Non-pigmented ciliary epithelial cell (primary cell): ENCODE data around the gene ZNF276.
"Not testable (repeated sequence)": the region's sequence is repeated elsewhere in the genome, so short reads cannot be mapped to it uniquely, and the experiment has no call there.

Experiments used
- DNase-seq: peaks from one replicate; pipeline ENCODE4 v3.0.0-alpha.2; 2010; ENCODE audit warnings: low read depth

Gene ZNF276

DNA sequence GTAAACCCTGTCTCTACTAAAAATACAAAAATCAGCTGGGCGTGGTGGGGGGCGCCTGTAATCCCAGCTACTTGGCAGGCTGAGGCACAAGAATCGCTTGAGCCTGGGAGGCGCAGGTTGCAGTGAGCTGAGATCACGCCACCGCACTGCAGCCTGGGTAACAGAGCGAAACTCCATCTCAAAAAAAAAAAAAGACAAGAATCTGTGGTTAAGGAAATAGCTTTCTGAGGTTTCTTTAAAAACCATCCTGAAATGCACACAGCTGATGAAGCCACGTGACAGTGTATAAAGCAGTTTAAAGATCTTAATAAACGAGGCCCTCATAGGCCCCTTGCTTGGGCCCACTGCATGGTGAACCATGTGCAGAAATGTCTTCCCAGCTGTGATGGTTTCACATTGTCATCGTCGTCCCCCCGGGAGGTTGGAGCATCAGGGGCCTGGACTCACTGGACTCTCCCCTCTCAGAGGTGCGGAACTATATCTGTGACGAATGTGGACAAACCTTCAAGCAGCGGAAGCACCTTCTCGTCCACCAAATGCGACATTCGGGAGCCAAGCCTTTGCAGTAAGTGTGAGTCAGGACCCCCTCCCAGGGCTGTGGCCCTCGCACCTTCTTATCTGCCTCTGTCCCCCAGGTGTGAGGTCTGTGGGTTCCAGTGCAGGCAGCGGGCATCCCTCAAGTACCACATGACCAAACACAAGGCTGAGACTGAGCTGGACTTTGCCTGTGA, 16.2 kb downstream of the ZNF276 start:
- DNase-seq: no peak

DNA sequence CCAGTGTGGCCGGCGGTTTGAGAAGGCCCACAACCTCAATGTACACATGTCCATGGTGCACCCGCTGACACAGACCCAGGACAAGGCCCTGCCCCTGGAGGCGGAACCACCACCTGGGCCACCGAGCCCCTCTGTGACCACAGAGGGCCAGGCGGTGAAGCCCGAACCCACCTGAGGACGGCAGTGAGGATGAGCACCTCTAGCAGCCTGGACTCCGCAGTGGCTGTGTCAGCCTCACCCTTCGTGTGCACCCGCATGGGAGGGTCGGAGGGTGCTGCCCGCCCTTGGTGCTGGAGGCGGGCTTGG, 16.7 kb downstream of the ZNF276 start:
- no peak for DNase-seq

DNA sequence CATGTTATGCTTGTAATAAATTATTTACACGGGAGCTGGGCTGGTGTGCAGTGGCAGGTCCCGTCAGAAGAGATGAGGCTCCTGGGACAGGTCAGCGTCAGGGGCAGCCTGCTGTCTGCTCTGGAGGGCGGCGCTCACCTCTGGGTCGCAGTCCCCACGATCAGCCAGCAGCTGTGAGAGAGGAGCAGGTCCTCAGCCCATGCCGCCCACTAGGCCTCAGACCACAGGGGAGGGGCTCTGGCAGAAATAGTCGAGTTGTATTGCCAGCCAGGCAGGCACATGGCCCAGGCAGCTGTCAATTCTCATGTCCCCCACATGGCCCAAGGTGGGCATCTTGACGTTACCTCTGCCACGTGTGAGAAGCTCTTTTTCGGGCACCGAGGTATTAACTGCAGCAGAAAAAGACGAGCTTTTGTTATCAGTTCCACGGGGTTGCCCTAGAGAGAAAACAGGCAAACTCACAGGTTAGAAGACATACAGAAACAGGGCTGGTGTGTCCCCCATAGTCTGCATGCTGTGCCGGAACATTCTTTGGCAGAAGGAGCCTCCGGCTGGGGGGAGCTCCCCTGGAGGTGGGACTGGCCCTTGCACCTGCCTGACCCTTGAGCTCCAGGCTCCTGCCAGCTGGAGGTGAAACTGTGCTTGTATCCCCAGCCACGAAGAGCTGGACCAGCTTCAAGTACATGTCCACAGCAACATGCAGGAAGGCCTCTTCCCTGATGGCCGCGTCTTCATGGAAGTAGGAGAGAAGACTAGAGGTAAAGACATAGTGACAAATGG, 17.4 kb downstream of the ZNF276 start:
- no peak for DNase-seq

DNA sequence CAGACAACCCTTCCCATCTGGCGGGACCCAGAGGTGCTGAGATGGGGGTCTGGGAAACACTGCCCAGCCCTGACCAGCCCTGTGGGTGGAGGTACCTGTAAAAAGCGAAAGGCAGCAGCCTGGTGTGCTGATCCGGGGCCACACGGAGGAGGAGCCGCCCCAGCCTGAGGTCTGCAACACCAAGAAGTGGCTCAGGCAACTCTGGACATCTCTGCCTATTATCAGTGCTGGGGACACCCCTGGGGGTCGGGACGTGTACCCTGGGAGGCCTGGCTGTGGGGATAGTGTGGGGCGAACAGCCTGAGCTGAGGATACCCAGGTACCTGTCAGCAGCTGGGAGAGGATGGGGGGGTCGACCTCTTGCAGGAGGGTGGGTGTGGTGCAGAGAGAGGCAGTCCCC, 18.0 kb downstream of the ZNF276 start:
- DNase-seq: no peak

DNA sequence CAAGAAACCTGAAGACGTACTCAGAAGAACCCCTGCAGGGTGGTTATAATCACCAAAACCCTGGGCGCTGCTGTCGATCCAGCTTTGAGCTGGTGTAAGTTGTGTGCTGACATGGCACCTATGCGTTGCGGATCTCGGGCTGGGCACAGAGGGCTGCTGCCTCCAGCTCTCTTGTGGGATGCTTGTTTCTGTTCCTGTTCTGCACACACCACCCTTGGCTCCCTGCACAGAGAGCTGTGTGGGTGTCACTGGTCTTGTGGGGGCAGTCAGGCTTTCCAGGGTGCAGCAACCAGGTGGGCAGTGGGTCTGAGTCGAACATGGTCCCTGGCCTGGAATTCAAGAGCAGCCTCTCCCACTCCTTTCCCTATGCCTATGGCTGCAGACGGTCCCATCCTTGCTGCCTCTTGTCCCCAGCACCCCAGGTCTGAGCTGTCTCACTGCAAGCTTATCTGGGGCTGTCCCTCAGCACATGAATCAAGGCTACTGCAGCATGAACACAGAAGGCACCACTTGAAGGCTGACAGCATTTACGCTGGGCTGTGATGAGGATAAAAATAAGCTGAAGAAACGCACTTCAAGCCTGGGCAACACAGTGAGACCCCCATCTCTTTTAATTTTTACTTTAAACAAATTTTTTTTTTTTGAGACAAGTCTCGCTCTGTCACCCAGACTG, 20.1 kb downstream of the ZNF276 start:
- DNase-seq: no peak

DNA sequence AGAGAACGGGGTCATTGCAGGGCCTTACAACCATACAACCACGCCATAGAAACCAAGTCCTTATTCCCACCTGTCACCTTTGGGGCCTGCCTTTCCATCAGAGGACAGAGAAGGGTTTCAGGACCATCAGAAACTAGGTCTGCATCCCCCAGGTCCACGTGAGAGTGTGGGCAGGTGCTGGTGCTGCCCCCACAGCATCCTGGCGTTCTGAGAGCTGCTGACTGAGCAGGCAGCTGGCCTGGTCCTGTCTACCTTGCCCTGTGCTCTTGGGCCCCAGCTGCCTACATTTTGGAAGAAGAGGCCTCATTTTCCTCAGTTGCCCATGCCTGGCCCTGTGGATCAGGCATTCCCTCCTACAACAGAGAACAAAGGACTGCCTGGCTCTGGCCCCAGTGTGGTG, 21.6 kb downstream of the ZNF276 start:
- DNase-seq: no peak

DNA sequence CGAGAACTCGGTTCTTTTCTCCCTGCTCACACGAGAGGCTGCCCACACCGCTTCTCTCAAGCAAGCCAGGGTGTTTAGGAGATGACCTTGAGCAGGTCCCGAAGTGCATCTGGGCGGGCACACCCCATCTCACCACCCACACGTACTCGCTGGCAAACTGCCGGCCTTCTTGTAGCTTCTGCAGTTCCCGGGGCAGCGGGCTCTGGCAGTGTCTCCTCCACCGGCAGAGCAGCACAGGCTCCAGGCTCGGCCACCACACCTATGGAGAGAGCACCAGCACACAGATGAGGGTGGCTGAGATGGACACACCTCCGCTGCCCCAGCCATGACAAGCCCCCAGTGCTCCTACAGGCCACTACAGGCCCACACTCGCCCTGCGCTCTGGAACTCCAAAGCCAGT, 23.5 kb downstream of the ZNF276 start:
- DNase-seq: no peak

DNA sequence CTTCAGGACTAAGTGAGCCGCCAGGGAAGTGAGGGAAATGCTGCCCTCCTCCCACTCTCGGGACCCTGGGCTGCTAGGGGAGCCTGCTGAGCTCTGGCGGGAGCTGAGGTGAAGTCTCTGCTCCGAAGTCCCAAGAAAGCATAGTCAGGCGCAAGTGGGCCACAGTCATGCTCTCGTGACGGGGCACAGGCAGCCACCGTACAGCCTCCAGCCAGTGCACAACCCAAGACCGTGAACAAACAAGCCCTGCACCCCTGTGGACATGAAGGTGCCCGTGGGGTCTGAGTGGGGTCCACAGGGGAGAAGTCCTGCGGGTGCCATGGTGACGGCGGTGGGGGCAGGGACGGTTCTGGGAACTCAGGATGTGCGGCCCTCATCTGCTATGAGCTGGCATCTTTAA, 24.7 kb downstream of the ZNF276 start:
- DNase-seq: no peak

DNA sequence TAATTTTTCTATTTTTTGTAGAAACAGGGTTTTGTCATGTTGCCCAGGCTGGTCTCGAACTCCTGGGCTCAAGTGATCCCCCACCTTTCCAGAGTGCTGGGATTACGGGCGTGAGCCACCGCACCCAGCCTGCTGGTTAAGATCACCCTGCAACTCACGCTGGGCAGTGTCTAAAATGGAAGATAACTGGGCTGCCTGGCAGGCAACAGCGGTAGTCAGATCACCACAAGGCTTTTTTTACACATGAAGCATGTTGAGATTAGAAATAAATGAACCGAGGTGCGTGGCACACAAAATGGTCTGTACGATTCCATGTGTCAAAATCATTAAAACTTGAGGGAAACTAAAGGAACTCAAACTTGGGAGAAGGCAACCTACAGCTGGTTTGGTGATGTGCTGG, 26.7 kb downstream of the ZNF276 start:
- no peak for DNase-seq

DNA sequence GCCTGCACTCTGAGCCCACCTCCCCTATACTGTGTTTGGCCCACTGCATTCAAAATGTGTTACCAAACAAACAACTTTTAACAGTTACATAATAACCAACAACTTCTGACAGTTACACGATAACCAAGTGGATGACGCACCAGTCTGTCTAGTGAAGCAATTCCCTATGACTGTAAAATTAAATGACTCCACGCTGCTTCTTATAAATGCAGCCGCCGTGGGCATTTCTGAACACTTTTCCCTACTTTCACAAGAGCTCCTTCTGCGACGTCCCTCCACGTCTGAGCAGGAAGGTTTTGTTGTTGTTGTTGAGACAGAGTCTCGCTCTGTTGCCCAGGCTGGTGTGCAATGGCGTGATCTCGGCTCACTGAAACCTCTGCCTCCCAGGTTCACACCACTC, 27.6 kb downstream of the ZNF276 start:
- no peak for DNase-seq

DNA sequence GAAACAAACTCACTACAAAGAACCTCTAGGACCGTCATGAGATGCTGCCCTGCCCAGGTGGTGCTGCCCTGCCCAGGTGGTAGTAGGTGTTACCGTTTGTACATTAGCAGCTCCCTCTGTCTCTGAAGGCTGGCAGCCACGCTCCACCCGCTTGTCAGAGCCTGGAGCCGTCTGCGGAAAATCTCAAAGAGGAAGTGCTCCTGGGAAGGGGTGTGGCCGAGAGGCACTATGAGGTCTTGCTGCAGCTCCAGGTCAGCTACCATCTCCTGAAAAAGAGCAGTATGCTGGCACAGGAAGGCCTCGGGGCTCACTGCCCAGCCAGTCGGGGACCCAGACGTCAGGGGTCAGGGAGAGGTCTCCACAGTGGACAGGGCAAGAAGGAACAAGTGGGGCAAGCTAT, 28.3 kb downstream of the ZNF276 start:
- no peak for DNase-seq

DNA sequence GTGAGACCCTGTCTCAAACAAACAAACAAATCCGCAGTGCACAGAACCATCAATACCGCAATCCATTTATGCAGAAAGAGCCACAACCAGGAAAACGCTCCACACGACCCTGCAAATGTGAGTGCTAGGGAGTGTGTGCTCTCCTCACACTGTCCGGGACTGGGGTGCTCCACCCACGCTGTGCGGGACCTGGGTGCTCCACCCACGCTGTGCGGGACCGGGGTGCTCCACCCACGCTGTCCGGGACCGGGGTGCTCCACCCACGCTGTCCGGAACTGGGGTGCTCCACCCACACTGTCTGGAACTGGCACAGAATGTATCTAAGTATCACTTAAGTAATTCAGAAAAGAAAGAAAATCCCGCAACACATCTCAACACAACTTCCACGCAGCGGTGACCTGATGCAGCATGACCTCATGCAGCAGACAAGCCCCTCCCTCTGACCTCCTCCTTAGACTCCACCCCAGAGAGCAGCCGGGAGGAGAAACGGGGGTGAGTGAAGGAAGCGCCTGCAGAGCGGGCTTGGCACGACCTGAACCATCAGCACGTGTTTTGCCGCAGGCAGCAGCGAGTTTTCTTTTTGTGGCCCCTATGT, 38.5 kb downstream of the ZNF276 start:
- no peak for DNase-seq

DNA sequence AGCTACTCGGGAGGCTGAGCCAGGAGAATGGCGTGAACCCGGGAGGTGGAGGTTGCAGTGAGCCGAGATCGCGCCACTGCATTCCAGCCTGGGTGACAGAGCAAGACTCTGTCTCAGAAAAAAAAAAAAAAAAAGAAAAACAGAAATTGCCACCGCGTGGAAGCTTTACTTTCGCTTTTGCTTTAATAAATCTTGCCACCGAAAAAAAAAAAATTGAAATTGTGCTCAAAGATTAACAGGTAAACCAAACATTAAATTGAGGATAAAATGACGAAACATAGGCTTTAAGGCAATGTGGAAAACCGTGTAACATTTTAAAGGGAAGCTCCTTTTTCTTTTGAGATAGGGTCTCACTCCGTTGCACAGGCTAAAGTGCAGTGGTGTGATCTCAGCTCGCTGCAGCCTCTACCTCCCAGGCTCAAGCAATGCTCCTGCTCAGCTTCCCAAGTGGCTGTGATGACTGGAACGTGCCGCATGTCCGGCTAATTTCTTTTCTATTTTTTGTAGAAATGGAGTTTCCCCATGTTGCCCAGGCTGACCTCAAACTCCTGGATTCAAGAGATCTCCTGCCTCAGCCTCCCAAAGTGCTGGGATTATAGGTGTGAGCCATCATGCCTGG, 40.1 kb downstream of the ZNF276 start:
- DNase-seq: no peak

DNA sequence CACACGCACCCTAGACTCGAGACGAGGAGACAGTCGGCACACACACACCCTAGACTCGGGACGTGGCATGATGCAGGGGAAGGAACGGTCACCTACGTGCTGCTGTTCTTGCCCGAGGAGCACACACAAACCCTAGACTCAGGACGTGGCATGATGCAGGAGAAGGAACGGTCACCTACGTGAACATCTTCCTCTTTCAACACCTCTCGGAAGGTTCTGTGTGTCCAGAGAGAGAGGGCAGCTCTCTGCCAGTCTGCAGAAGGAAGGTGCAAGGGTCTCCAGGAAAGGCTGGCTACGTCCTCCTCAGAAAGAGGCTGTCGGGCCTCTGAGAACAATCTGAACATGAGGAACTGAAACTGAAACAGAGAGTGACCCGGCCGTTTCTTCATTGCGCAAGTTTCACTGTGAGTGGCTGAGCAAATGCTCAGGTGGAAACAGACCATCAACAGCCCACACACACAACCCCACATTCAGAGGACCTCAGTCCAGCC, 43.4 kb downstream of the ZNF276 start:
- DNase-seq: no peak

DNA sequence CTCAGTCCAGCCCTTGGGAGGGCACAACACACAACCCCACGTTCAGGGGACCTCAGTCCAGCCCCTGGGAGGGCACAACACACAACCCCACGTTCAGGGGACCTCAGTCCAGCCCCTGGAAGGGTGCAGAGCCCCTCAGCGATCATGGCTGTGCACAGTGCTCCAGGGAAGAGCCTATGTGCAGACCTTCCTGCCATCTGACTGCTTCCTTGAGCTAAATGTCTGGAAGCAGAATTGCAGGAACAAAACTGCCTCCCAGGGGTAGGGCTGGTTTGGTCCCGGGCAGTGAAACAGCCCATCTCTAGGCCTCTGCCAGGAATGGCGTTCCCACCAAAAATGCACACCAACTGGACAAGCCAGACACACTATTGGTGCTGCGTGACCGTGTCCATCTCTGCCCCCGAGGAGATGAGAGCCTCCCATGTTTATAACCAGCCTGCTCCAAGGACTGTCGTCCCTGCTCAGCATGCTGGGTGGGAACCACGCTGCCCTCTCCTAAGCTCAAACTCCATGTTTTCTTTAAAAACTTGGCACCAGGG, 44.0 kb downstream of the ZNF276 start:
- no peak for DNase-seq

DNA sequence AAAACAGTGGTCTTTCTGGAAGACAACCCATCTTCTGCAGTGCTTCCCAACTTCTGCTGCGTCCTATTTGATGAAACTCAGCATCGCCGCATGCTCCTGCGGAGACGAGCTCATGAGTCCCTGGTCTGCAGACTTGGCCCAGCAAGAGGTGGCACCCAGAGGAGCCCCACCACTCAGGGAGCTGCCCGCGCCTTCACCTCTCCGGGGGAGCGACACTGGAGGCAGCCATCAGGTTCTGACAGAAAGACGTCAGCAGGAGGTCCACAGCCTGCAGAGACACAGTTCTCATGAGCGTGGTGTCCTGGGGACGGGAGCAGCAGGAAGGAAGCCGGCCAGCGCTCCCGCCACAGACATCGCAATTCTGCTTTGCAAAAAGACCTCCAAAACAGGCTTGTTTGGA, 49.0 kb downstream of the ZNF276 start:
- DNase-seq: no peak

DNA sequence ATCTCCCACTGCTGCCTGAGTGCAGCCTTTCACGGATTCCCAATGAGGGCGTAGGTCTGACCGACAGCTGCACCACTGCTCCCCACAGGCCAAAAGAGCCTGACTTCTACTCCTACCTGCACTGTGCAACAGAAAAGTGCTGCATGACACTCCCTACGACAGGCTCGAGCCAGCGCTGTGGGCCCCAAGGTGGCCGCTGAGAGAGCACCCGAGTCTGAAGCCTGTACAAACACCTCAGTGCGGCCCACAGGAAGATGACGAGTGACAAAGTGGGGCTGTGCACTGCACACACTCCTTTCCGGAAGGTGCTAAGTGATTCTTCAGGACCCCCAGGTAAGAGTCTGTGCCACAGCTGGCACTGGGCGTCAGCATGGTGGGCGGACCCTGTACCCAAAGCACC, 53.9 kb downstream of the ZNF276 start:
- DNase-seq: no peak

DNA sequence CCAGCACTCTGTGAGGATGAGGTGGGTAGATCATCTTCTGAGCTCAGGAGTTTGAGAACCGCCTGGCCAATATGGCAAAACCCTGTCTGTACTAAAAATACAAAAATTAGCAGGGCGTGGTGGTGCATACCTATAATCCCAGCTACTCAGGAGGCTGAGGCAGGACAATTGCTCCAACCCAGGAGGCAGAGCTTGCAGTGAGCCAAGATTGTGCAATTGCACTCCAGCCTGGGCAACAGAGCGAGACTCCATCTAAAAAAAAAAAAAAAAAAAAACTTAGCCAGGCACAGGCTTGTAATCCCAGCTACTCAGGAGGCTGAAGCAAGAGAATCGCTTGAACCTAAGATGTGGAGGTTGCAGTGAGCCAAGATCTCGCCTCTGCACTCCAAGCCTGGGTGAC, 56.9 kb downstream of the ZNF276 start:
- DNase-seq: not testable (repeated sequence)

DNA sequence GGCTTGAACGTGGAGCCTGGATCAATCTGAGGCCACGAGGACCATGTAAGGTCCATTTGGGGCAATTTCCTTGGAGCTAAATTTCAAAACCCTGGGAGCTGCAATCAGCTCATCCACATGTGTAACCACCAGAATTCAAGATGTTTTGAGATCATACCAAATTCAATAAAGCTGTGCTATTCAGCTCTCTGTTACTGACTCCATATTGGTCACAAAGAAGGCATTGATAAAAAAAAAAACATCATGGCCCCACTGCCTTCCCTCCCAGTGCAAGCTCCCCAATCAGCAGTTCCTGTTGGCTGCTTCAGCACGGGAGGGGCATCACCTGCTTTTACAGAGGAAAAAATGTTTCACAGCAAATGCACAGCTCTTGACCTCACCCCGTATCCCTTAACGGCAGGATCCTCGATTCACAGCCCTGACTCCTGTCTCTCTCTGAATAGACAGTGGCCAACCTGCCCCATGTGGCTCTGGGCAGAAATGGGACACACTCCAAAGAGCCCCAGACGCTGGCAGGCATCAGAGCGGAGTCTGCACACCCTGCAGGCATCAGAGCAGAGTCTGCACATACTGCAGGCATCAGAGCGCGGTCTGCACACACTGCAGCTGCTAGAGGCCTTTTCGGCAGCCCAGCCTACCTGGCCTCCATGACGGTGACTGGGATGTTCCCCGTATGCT, 58.0 kb downstream of the ZNF276 start:
- no peak for DNase-seq

DNA sequence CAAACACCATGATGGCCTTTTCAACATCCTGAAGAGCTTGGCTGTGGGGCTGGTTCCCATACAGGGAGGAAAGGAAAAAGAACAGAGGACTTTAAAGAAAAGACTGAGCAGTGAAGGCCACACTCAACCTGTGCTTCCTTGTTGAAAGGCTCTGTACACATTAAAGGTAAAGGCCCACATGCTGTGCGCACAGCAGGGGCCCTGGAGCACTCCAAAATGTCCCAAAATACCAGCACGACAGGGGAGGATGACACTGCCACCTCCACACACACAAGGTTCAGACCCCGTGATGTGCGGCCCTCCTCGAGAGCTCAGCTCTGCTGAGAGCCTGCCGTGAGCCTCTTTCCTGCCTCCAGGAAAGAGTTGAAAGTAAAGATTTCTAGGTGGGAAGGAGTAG, 58.6 kb downstream of the ZNF276 start:
- DNase-seq: no peak

DNA sequence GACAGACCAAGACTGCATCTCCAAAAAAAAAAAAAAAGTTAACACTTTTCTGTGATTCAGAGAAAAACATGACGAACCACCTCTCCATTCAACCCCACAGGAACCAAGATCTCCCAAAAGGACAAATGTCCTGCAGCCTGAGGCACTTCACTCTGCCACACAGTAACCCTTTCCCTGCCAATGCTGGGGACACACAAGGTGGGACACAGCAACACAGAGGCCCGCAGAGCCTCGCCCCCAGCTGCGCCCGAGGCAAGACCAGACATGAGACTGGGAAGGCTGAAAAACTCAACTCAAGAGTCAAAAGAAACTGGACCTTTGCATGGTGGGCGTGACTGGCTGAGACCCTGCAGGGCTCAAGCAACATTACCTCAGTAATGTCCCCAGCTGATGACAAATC, 61.2 kb downstream of the ZNF276 start:
- DNase-seq: no peak

DNA sequence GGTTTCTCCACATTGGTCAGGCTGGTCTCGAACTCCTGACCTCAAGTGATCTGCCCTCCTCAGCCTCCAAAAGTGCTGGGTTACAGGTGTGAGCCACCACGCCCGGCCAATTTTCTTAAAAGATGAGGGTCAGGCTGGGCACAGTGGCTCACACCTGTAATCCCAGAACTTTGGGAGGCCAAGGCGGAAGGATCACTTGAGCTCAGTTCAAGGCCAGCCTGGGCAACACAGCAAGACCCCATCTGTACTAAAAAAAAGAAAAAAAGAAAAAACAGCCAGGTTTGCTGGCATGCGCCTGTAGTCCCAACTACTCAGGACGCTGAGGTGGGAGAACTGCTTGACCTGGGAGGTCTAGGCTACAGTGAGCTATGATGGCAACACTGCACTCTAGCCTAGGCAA, 62.6 kb downstream of the ZNF276 start:
- not testable (repeated sequence) for DNase-seq
